HepG2 (cell line): ENCODE results near the gene ENTPD6. TPM values are rescaled to one million over a fixed set of nuclear protein-coding genes. Genes with fewer than 3 reads are reported as not detected.

Experiments
- AKAP8 ChIP-seq: sonication (generic); formaldehyde crosslinking; IDR thresholded peaks from 2 replicates; pipeline ENCODE4 v1.5.1; 2020; ENCODE audit warnings: mild to moderate bottlenecking, missing genetic modification reagents
- EEA1 ChIP-seq: sonication (generic); formaldehyde crosslinking; IDR thresholded peaks from 2 replicates; pipeline ENCODE4 v1.5.1; 2020; ENCODE audit warnings: mild to moderate bottlenecking, missing genetic modification reagents, borderline replicate concordance
- GLMP ChIP-seq: sonication (generic); formaldehyde crosslinking; IDR thresholded peaks from 2 replicates; pipeline ENCODE4 v1.9.0; 2021; ENCODE audit warnings: missing genetic modification reagents, mild to moderate bottlenecking, borderline replicate concordance
- IRF2 ChIP-seq: IDR thresholded peaks from 2 replicates; pipeline ENCODE4 v1.6.1; 2018; ENCODE audit warnings: missing genetic modification reagents, missing compliant biosample characterization
- MAF1 ChIP-seq: sonication (generic); formaldehyde crosslinking; IDR thresholded peaks from 2 replicates; pipeline ENCODE4 v1.5.0; 2020; ENCODE audit warnings: missing genetic modification reagents, borderline replicate concordance
- RBM22 ChIP-seq: fragments of 200-400 bp; formaldehyde crosslinking; optimal IDR thresholded peaks from 2 replicates; pipeline ENCODE3; 2017; ENCODE audit warnings: mild to moderate bottlenecking, low read length, moderate library complexity
- RNF219 ChIP-seq: sonication (generic); formaldehyde crosslinking; IDR thresholded peaks from 2 replicates; pipeline ENCODE4 v1.5.0; 2020; ENCODE audit warnings: mild to moderate bottlenecking, missing genetic modification reagents
- SETDB1 ChIP-seq: sonication (generic); formaldehyde crosslinking; IDR thresholded peaks from 2 replicates; pipeline ENCODE4 v1.5.1; 2020; ENCODE audit warnings: missing genetic modification reagents, mild to moderate bottlenecking, borderline replicate concordance
- SUZ12 ChIP-seq: fragments of 150-350 bp; IDR thresholded peaks from 2 replicates; pipeline ENCODE4 v1.6.1; 2014; ENCODE audit warnings: low read depth, low read length
- TARDBP ChIP-seq: sonication (generic); formaldehyde crosslinking; IDR thresholded peaks from 2 replicates; pipeline ENCODE4 v1.8.0; 2022; ENCODE audit warnings: mild to moderate bottlenecking, missing genetic modification reagents
- TBX3 ChIP-seq: fragments of 450-650 bp; IDR thresholded peaks from 2 replicates; pipeline ENCODE4 v1.6.1; 2017; ENCODE audit warnings: antibody characterized with exemption, mild to moderate bottlenecking, inconsistent platforms, borderline replicate concordance
- TERF1 ChIP-seq: sonication (generic); formaldehyde crosslinking; IDR thresholded peaks from 2 replicates; pipeline ENCODE4 v1.8.0; 2022; ENCODE audit warnings: mild to moderate bottlenecking, missing genetic modification reagents, moderate library complexity
- ZNF3 ChIP-seq: IDR thresholded peaks from 2 replicates; pipeline ENCODE4 v1.7.0; 2017; ENCODE audit warnings: inconsistent platforms
- ZNF335 ChIP-seq: sonication (generic); formaldehyde crosslinking; IDR thresholded peaks from 2 replicates; pipeline ENCODE4 v1.4.0; 2020; ENCODE audit warnings: missing genetic modification reagents
- ZNF451 ChIP-seq: sonication (generic); formaldehyde crosslinking; IDR thresholded peaks from 2 replicates; pipeline ENCODE4 v1.5.0; 2020; ENCODE audit warnings: mild to moderate bottlenecking, missing genetic modification reagents
- ZNF530 ChIP-seq: sonication (generic); formaldehyde crosslinking; IDR thresholded peaks from 2 replicates; pipeline ENCODE4 v1.5.0; 2020; ENCODE audit warnings: low read depth, mild to moderate bottlenecking, missing genetic modification reagents
- ZSCAN25 ChIP-seq: sonication (generic); formaldehyde crosslinking; IDR thresholded peaks from 2 replicates; pipeline ENCODE4 v1.8.0; 2022; ENCODE audit warnings: mild to moderate bottlenecking, missing genetic modification reagents
- ZSCAN5A ChIP-seq: sonication (generic); formaldehyde crosslinking; IDR thresholded peaks from 2 replicates; pipeline ENCODE4 v1.8.0; 2022; ENCODE audit warnings: mild to moderate bottlenecking, missing genetic modification reagents, borderline replicate concordance
- polyA plus RNA-seq, 8 experiments: library from polyadenylated mRNA; depleted of rRNA in 3 of 8; stranded (reverse) in 7 of 8; unstranded in 1 of 8; fragments of >200 nt; fragmentation: Illumina TruSeq in 4 of 8; extraction: Trizol in 4 of 8; gene quantifications; 2 replicates each; pipeline versions ENCODE4 v1.2.1 to v1.2.3, GENCODE V29; 2011 to 2016; ENCODE audit warnings: low read depth in 4 of 8, missing spikeins in 1 of 8, mixed read lengths in 1 of 8; ENCODE audit not compliant: insufficient read depth in 1 of 8
- total RNA-seq, 5 experiments: library from RNA; depleted of rRNA; stranded (reverse); fragments of >200 nt; fragmentation: Illumina TruSeq; extraction: Trizol; gene quantifications; 2 replicates each; pipeline ENCODE4 v1.2.3, GENCODE V29; 2016; ENCODE audit warnings: low read depth in 1 of 5
- TF ChIP-seq, protein P1 (sequence below): sonication (generic); formaldehyde crosslinking; IDR thresholded peaks from 2 replicates; pipeline ENCODE4 v1.4.0; 2020; ENCODE audit warnings: mild to moderate bottlenecking, missing genetic modification reagents
- TF ChIP-seq, protein P2 (sequence below): sonication (generic); formaldehyde crosslinking; IDR thresholded peaks from 2 replicates; pipeline ENCODE4 v1.4.0; 2020; ENCODE audit warnings: mild to moderate bottlenecking, missing genetic modification reagents

ENTPD6 gene
- total and polyA plus RNA-seq, 2 of the 13 experiments (the other 11 are each of a cell fraction or from before 2014, with no cell fraction given), result 164 to 172 TPM

DNA sequence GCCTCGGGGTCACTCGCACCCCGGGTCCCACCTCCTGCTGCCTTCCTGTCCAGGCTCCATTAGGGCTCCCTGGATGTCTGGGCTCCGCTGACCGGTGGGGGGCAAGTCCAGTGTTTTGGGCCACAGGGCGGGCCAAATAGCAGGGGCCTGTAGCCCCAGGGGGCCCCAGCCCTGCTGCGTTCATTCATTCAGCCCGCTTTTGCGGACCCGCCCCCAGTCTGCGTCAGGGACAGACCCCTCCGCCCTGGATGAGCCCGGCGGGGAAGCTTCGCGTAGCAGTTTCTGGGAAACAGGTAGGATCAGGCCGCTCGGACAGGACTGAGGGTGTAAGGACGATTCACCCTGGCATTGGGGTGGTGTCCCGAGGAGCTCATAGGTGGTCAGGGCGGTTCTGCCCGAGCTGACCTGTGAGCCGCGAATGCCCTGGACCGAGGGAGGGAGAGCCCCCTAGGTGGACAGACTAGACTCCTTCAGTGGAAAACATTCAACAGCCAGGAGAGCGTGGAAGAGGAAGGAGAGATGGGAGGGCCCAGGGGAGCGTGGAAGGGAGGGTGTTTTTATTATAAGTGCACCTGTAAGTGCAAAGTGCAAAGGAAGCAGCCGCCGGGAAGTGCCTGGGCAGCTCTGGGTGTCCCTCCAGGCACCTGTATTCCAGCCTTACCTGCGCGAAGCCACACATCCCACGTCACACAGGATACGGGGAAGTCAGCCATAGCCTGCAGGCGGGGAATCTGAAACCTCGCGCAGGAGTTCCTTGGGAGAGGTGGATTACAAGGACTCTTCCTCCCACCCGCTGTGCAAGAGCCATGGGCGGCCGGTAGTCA is 662 bp downstream of the ENTPD6 start (continued):
- no peak; the same call in 1 of the 2 replicates for TF ChIP-seq EEA1 (CRISPR knock-in tag)
- TF ChIP-seq, protein P1, sequence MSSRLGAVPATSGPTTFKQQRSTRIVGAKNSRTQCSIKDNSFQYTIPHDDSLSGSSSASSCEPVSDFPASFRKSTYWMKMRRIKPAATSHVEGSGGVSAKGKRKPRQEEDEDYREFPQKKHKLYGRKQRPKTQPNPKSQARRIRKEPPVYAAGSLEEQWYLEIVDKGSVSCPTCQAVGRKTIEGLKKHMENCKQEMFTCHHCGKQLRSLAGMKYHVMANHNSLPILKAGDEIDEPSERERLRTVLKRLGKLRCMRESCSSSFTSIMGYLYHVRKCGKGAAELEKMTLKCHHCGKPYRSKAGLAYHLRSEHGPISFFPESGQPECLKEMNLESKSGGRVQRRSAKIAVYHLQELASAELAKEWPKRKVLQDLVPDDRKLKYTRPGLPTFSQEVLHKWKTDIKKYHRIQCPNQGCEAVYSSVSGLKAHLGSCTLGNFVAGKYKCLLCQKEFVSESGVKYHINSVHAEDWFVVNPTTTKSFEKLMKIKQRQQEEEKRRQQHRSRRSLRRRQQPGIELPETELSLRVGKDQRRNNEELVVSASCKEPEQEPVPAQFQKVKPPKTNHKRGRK (CRISPR knock-in tag), result peak; percentile 53; the same call in 1 of the 2 replicates
- TF ChIP-seq AKAP8 (CRISPR knock-in tag), result 0 out of 2 replicates have a peak, but pooled peaks have one; percentile 12
- no peak for TF ChIP-seq RNF219
- TF ChIP-seq, protein P2, sequence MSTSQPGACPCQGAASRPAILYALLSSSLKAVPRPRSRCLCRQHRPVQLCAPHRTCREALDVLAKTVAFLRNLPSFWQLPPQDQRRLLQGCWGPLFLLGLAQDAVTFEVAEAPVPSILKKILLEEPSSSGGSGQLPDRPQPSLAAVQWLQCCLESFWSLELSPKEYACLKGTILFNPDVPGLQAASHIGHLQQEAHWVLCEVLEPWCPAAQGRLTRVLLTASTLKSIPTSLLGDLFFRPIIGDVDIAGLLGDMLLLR (CRISPR knock-in tag), result no peak; the same call in 1 of the 2 replicates
- no peak for TF ChIP-seq ZNF3
- no peak for TF ChIP-seq ZSCAN25 (CRISPR knock-in tag)
- TF ChIP-seq SUZ12, result no peak
- TF ChIP-seq TERF1 (CRISPR knock-in tag), result no peak
- no peak for TF ChIP-seq MAF1 (CRISPR knock-in tag)
- no peak for TF ChIP-seq IRF2 (CRISPR knock-in tag)
- TF ChIP-seq TARDBP, result peak; percentile 13
- no peak for TF ChIP-seq RBM22
- no peak for TF ChIP-seq SETDB1 (CRISPR knock-in tag)
- no peak for TF ChIP-seq TBX3
- no peak for TF ChIP-seq ZSCAN5A (CRISPR knock-in tag)
- no peak for TF ChIP-seq ZNF530 (CRISPR knock-in tag)
- TF ChIP-seq GLMP (CRISPR knock-in tag), result no peak
- TF ChIP-seq ZNF451, result 0 out of 2 replicates have a peak, but pooled peaks have one; percentile 74
- TF ChIP-seq ZNF335, result 0 out of 2 replicates have a peak, but pooled peaks have one; percentile 15
